HTERT RPE-1 (cell line): ENCODE measurements around the gene ACSF2.

Experiments used
- in situ Hi-C: fragments of 300-500 bp; cut with MboI; formaldehyde crosslinking; loops from 4 replicates; pipeline ENCODE4 v1.14.3; 2020; ENCODE audit warnings: low sequenced_read_pairs

ACSF2 gene

GRCh38 chr17:50495217-50495823, 69.3 kb downstream of the ACSF2 start:
- in situ Hi-C loops, result no loop called here

GRCh38 chr17:50495918-50496317, 69.9 kb downstream of the ACSF2 start:
- in situ Hi-C loops, result no loop called here

- in situ Hi-C loops, result no loop called here
These were observed 72.2 kb downstream of the ACSF2 start for GRCh38 chr17:50498021-50498874.

- in situ Hi-C loops, result no loop called here
These were observed 73.3 kb downstream of the ACSF2 start for GRCh38 chr17:50499270-50499669.

GRCh38 chr17:50499721-50500120, 73.7 kb downstream of the ACSF2 start:
- in situ Hi-C loops, result no loop called here

GRCh38 chr17:50501054-50501453, 75.0 kb downstream of the ACSF2 start:
- in situ Hi-C loops, result no loop called here

GRCh38 chr17:50502301-50502990, 76.4 kb downstream of the ACSF2 start:
- in situ Hi-C loops, result no loop called here

- in situ Hi-C loops, result no loop called here
These were observed 79.6 kb downstream of the ACSF2 start for GRCh38 chr17:50505591-50506130.

GRCh38 chr17:50506298-50506697, 80.3 kb downstream of the ACSF2 start:
- in situ Hi-C loops, result no loop called here

- in situ Hi-C loops, result no loop called here
These were observed 82.0 kb downstream of the ACSF2 start, which contains the start of gene MYCBPAP for GRCh38 chr17:50507871-50508572. TSS of gene MYCBPAP (plus strand) at chr17:50508439. CDS start at chr17:50508675, 236 bp downstream.

GRCh38 chr17:50508573-50509460, 82.8 kb downstream of the ACSF2 start:
- in situ Hi-C loops, result no loop called here

- in situ Hi-C loops, result no loop called here
These were observed 85.0 kb downstream of the ACSF2 start for GRCh38 chr17:50511058-50511457.

- in situ Hi-C loops, result no loop called here
These were observed 87.5 kb downstream of the ACSF2 start for GRCh38 chr17:50513495-50513894.

- in situ Hi-C loops, result no loop called here
These were observed 88.4 kb downstream of the ACSF2 start for GRCh38 chr17:50514388-50514787.

- in situ Hi-C loops, result no loop called here
These were observed 89.1 kb downstream of the ACSF2 start for GRCh38 chr17:50514936-50515702.

GRCh38 chr17:50517011-50517410, 91.0 kb downstream of the ACSF2 start:
- in situ Hi-C loops, result no loop called here

- in situ Hi-C loops, result no loop called here
These were observed 91.7 kb downstream of the ACSF2 start for GRCh38 chr17:50517504-50518383.

GRCh38 chr17:50518384-50519023, 92.5 kb downstream of the ACSF2 start:
- in situ Hi-C loops, result no loop called here
